Fibroblast of lung (primary cell): ENCODE measurements around the gene HDAC2. TPM values are rescaled to one million over a fixed set of nuclear protein-coding genes. Genes with fewer than 3 reads are reported as not detected.

ENCODE experiments used
- DNase-seq, 2 donors: peaks; one replicate each; pipeline versions ENCODE4 v3.0.0 to v3.0.0-alpha.2; 2010; ENCODE audit warnings: low read depth in 2 of 2
- H2AFZ ChIP-seq: 2 replicates; pipeline ENCODE4 v1.5.1; 2012; ENCODE audit warnings: low read length, control low read depth, inconsistent platforms
- H3K27ac ChIP-seq: 2 replicates; pipeline ENCODE4 v1.5.1; 2011; ENCODE audit warnings: low read length, control low read depth; ENCODE audit not compliant: insufficient read depth
- H3K27me3 ChIP-seq: 2 replicates; pipeline ENCODE4 v1.5.1; 2011; ENCODE audit warnings: mild to moderate bottlenecking, low read length; ENCODE audit not compliant: control insufficient read depth, insufficient read depth
- H3K36me3 ChIP-seq: 2 replicates; pipeline ENCODE4 v1.5.1; 2011; ENCODE audit warnings: low read length; ENCODE audit not compliant: control insufficient read depth, insufficient read depth
- H3K4me1 ChIP-seq: 2 replicates; pipeline ENCODE4 v1.5.1; 2011; ENCODE audit warnings: low read length; ENCODE audit not compliant: control insufficient read depth, insufficient read depth; ENCODE audit errors: extremely low read depth
- H3K4me2 ChIP-seq: 2 replicates; pipeline ENCODE4 v1.5.1; 2011; ENCODE audit warnings: low read length, control low read depth; ENCODE audit not compliant: insufficient read depth; ENCODE audit errors: extremely low read depth
- H3K4me3 ChIP-seq, 4 experiments: fragments of 200-600 bp in 1 of 4; sonication (generic) in 1 of 4; replicated peaks in 1 of 4; 2 replicates each; pipeline ENCODE4 v1.5.1; 2011 to 2016; ENCODE audit warnings: low read length in 4 of 4, low read depth in 3 of 4, mild to moderate bottlenecking in 3 of 4, control low read depth in 2 of 4, inconsistent platforms in 1 of 4, mixed read lengths in 1 of 4; ENCODE audit not compliant: insufficient read depth in 1 of 4; ENCODE audit errors: control extremely low read depth in 1 of 4
- H3K79me2 ChIP-seq: 2 replicates; pipeline ENCODE4 v1.5.1; 2012; ENCODE audit warnings: mild to moderate bottlenecking, low read length, inconsistent platforms; ENCODE audit not compliant: control insufficient read depth, insufficient read depth
- H3K9ac ChIP-seq: 2 replicates; pipeline ENCODE4 v1.5.1; 2011; ENCODE audit warnings: mild to moderate bottlenecking, low read length, control low read depth; ENCODE audit not compliant: insufficient read depth
- H3K9me3 ChIP-seq: 2 replicates; pipeline ENCODE4 v1.5.1; 2012; ENCODE audit warnings: low read depth, low read length; ENCODE audit not compliant: control insufficient read depth, insufficient read depth
- H4K20me1 ChIP-seq: 2 replicates; pipeline ENCODE4 v1.5.1; 2011; ENCODE audit warnings: low read length; ENCODE audit not compliant: control insufficient read depth, insufficient read depth; ENCODE audit errors: extremely low read depth
- CTCF ChIP-seq, 2 donors: IDR thresholded peaks in 1 of 2; conservative IDR thresholded peaks in 1 of 2; 1 replicate in 1 of 2; 2 replicates in 1 of 2; pipeline ENCODE4 v1.5.1; 2011 to 2012; ENCODE audit warnings: low read length in 2 of 2, control low read depth in 1 of 2, inconsistent platforms in 1 of 2, low read depth in 1 of 2, mild to moderate bottlenecking in 1 of 2
- EZH2 ChIP-seq: IDR thresholded peaks from 2 replicates; pipeline ENCODE4 v1.5.1; 2012; ENCODE audit warnings: low read length, control low read depth, mild to moderate bottlenecking; ENCODE audit errors: missing control alignments
- polyA plus RNA-seq, 2 donors: library from polyadenylated mRNA; depleted of rRNA in 1 of 2; stranded (reverse) in 1 of 2; unstranded in 1 of 2; fragments of >200 nt; gene quantifications; 2 replicates each; pipeline ENCODE4 v1.2.1, GENCODE V29; 2011 to 2012; ENCODE audit warnings: missing spikeins in 1 of 2
- total RNA-seq: library from RNA; depleted of rRNA; stranded (reverse); fragments of >200 nt; gene quantifications from 2 replicates; pipeline ENCODE4 v1.2.1, GENCODE V29; 2014

HDAC2 gene
- total and polyA plus RNA-seq, 2 donors (not counting 1 experiment from before 2014, with no cell fraction given): 64.9 to 155 TPM

DNA sequence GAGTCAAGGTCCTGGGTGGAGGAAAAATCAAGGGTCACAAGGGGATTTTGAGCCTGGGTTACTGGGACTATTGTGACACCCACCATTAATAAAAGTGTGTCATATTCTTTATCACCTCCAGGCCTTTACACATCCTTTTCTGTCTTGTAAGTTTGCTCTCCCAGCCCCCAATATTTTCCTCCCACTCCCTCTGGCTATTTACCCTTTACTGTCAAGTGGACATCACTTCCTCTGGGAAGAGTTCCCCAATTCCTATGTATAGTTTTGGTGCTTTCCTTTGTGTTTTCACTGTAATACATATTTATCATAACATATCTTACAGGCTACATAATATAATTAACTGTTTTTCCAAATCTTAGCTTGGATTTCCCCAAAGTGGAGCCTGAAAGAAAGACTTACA lies 77.5 kb downstream of the HDAC2 start:
- Histone ChIP-seq H3K4me2 (no peak overlapping the region), H2AFZ (no peak overlapping the region), H3K9me3 (no peaks in the 10 kb centered on the region), H3K36me3 (no peaks in the 10 kb centered on the region), H3K27ac (no peak overlapping the region), H3K79me2 (no peaks in the 10 kb centered on the region), H4K20me1 (no peaks in the 10 kb centered on the region), H3K4me1 (no peaks in the 10 kb centered on the region), H3K4me3 (no peak overlapping the region), H3K9ac (no peak overlapping the region), H3K27me3 (no peaks in the 10 kb centered on the region)
- no peak for TF ChIP-seq CTCF (conservative IDR thresholded peaks at IDR 0.05 in 1 of 2, IDR thresholded peaks at IDR 0.05 in 1 of 2; ENCODE audit: low read depth in 1 of 2, low read length in 2 of 2)
- no peak for DNase-seq

- Histone ChIP-seq H3K9me3 (no peaks in the 10 kb centered on the region), H3K4me1 (no peaks in the 10 kb centered on the region), H3K4me3 (no peak overlapping the region), H3K9ac (no peak overlapping the region), H4K20me1 (no peaks in the 10 kb centered on the region), H2AFZ (no peak overlapping the region), H3K79me2 (no peaks in the 10 kb centered on the region), H3K4me2 (no peak overlapping the region), H3K27me3 (no peaks in the 10 kb centered on the region), H3K27ac (no peak overlapping the region), H3K36me3 (no peaks in the 10 kb centered on the region)
- DNase-seq: no peak
- TF ChIP-seq CTCF (conservative IDR thresholded peaks at IDR 0.05 in 1 of 2, IDR thresholded peaks at IDR 0.05 in 1 of 2; ENCODE audit: low read depth in 1 of 2, low read length in 2 of 2) (no peak), EZH2 (no peak)
These were observed 81.9 kb downstream of the HDAC2 start for GRCh38 chr6:113888956-113889630.

GRCh38 chr6:113888493-113888892 lies 82.5 kb downstream of the HDAC2 start:
- Histone ChIP-seq H3K79me2 (no peaks in the 10 kb centered on the region), H4K20me1 (no peaks in the 10 kb centered on the region), H3K36me3 (no peaks in the 10 kb centered on the region), H3K27ac (no peak overlapping the region), H3K9me3 (no peaks in the 10 kb centered on the region), H3K4me3 (no peak overlapping the region), H2AFZ (no peak overlapping the region), H3K9ac (no peak overlapping the region), H3K4me1 (no peaks in the 10 kb centered on the region), H3K4me2 (no peak overlapping the region), H3K27me3 (no peaks in the 10 kb centered on the region)
- no peak for DNase-seq
- TF ChIP-seq EZH2: no peak
- no peak for TF ChIP-seq CTCF (conservative IDR thresholded peaks at IDR 0.05 in 1 of 2, IDR thresholded peaks at IDR 0.05 in 1 of 2; ENCODE audit: low read depth in 1 of 2, low read length in 2 of 2)
